GM06990 (cell line): ENCODE data around the gene ACVR1.
"Not testable (repeated sequence)": the region's sequence is repeated elsewhere in the genome, so short reads cannot be mapped to it uniquely, and the experiment has no call there.

Experiments used
- DNase-seq: peaks from one replicate; pipeline ENCODE4 v3.0.0-alpha.2; 2011; ENCODE audit not compliant: insufficient read length; ENCODE audit errors: extremely low read depth
- H3K27me3 ChIP-seq: replicated peaks from 2 replicates; pipeline ENCODE4 v1.6.0; 2011; ENCODE audit warnings: low read length; ENCODE audit not compliant: control insufficient read depth, insufficient read depth
- H3K36me3 ChIP-seq: 2 replicates; pipeline ENCODE4 v1.5.1; 2011; ENCODE audit warnings: low read length; ENCODE audit not compliant: control insufficient read depth, insufficient read depth
- H3K4me3 ChIP-seq: replicated peaks from 2 replicates; pipeline ENCODE4 v1.5.1; 2011; ENCODE audit warnings: low read depth, mild to moderate bottlenecking, control low read depth, low read length
- TF ChIP-seq, protein P1 (sequence below): IDR thresholded peaks from 2 replicates; pipeline ENCODE4 v1.5.1; 2011; ENCODE audit warnings: low read length, control low read depth, mild to moderate bottlenecking, inconsistent platforms; ENCODE audit not compliant: insufficient read depth, poor library complexity, severe bottlenecking

The ACVR1 gene

DNA sequence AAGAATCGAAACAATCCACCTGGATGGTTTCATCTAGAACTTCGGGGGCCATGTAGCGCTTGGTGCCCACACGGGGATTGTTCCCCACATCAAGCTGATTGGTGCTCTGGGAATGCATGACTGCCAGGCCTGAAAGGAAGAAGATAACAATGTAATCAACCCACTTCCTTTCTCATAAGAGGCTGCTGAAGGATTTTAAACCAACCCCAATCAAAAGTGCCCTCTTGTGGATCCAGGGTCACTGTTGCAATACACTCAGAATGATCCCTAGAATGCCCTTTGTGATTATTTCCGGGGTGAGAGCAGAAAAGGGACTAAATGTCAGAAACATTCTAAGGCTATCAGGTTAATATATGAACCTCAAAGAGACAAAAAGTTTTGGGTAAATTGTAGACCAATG lies 115.2 kb downstream of the ACVR1 start:
- no peak for DNase-seq
- Histone ChIP-seq H3K4me3 (no peak overlapping the region), H3K27me3 (no peaks in the 10 kb centered on the region), H3K36me3 (no peaks in the 10 kb centered on the region)
- TF ChIP-seq, protein P1, sequence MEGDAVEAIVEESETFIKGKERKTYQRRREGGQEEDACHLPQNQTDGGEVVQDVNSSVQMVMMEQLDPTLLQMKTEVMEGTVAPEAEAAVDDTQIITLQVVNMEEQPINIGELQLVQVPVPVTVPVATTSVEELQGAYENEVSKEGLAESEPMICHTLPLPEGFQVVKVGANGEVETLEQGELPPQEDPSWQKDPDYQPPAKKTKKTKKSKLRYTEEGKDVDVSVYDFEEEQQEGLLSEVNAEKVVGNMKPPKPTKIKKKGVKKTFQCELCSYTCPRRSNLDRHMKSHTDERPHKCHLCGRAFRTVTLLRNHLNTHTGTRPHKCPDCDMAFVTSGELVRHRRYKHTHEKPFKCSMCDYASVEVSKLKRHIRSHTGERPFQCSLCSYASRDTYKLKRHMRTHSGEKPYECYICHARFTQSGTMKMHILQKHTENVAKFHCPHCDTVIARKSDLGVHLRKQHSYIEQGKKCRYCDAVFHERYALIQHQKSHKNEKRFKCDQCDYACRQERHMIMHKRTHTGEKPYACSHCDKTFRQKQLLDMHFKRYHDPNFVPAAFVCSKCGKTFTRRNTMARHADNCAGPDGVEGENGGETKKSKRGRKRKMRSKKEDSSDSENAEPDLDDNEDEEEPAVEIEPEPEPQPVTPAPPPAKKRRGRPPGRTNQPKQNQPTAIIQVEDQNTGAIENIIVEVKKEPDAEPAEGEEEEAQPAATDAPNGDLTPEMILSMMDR: no peak

DNA sequence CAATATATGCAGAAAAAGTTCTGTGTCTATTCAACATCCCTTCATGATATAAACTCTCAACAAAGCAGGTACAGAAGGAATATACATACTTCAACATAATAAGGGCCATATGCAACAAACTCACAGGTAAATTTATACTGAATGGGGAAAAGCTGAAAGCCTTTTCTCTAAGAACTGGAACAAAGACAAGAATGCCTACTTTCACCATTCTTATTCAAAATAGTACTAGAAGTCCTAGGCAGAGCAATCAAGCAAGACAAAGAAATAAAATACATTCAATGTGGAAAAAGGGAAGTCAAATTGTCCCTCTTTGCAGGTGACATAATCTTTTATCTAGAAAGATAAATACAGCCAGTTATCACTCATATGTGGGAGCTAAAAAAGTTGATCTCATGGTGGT lies 116.3 kb downstream of the ACVR1 start:
- TF ChIP-seq, protein P1: no peak
- H3K27me3 ChIP-seq: no peaks in the 10 kb centered on the region
- no peak overlapping the region for H3K4me3 ChIP-seq
- DNase-seq: no peak
- no peaks in the 10 kb centered on the region for H3K36me3 ChIP-seq

DNA sequence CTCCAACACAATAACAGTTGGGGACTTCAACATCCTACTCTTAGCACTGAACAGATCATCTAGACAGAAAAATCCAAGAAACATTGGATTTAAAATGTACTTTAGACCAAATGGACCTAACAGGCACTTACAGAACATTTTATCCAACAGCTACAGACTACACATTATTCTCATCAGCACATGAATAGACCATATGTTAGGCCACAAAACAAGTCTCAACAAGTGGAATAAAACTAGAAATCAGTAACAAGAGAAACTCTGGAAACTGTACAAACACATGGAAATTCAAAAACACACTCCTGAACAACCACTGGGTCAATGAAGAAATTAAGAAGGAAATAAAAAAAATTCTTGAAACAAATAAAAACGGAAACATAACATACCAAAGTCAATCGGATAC lies 117.5 kb downstream of the ACVR1 start:
- TF ChIP-seq, protein P1: no peak
- Histone ChIP-seq H3K4me3 (no peak overlapping the region), H3K27me3 (no peaks in the 10 kb centered on the region), H3K36me3 (no peaks in the 10 kb centered on the region)
- no peak for DNase-seq

DNA sequence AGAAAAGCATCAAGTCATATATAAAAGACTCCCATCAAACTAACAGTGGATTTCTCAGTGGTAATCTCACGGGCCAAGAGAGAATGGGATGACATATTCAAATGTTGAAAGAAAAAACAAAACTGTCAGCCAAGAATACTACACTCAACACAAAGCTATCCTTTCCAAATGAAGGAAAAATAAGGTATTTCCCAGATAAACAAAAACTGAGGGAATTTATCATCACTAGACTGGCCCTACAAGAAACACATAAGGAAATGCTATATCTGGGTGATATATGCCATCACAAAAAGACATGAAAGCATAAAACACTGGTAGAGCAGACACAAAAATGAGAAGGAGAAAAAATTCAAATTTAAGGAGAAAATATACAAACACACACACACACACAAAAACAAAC lies 118.6 kb downstream of the ACVR1 start:
- H3K4me3 ChIP-seq: no peak overlapping the region
- TF ChIP-seq, protein P1: no peak
- H3K27me3 ChIP-seq: no peaks in the 10 kb centered on the region
- no peaks in the 10 kb centered on the region for H3K36me3 ChIP-seq
- DNase-seq: no peak

DNA sequence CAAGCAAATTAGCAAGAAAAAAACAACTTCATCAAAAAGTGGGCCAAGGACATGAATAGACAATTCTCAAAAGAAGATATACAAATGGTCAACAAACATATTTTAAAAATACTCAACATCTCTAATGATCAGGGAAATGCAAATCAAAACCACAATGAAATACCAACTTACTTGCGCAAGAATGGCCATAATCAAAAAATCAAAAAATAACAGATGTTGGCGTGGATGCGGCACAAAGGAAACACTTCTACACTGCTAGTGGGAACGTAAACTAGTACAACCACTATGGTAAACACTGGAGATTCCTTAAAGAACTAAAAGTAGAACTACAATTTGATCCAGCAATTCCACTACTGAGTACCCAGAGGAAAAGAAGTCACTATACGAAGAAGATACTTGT lies 119.7 kb downstream of the ACVR1 start:
- H3K36me3 ChIP-seq, DNase-seq, H3K27me3 ChIP-seq, H3K4me3 ChIP-seq: not testable (repeated sequence)

DNA sequence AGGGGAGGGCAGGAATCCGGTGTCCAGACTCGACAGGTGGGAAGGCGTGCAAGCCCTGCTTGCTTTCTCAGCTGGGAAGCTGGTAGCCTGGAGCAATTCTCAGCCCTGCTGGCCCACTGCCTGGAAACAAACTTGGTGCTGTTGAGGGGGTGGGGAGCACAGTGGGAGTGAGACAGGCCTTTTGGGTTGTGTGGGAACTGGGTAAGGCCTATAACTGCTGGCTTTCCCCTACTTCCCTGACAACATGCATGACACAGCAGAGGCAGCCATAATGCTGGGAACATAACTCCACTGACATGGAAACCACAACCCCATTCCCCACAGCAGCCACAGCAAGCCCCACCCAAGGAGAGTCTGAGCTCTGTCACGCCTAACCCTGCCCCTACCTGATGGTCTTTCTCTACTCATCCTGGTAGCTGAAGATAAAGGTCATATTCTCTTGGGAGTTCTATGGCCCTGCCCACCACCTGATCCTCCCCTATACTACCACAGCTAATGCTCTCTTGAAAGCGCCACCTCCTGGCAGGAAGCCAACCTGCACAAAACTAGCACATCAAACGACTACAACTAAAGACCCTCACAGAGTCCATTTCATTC lies 124.6 kb downstream of the ACVR1 start:
- Histone ChIP-seq H3K36me3 (no peaks in the 10 kb centered on the region), H3K27me3 (no peaks in the 10 kb centered on the region), H3K4me3 (no peak overlapping the region)
- no peak for DNase-seq
- TF ChIP-seq, protein P1: peak; percentile 63
